Epidermal melanocyte (primary cell): Measurements from ENCODE around the gene DPP8.
A peak's percentile ranks its signal among the peaks of the same experiment; 100 is the strongest.
"Not testable (repeated sequence)": the region's sequence is repeated elsewhere in the genome, so short reads cannot be mapped to it uniquely, and the experiment has no call there.

Experiments
- DNase-seq: peaks from one replicate; pipeline ENCODE4 v3.0.0; 2011; ENCODE audit warnings: low spot score; ENCODE audit not compliant: insufficient read length

DPP8 gene

DNA sequence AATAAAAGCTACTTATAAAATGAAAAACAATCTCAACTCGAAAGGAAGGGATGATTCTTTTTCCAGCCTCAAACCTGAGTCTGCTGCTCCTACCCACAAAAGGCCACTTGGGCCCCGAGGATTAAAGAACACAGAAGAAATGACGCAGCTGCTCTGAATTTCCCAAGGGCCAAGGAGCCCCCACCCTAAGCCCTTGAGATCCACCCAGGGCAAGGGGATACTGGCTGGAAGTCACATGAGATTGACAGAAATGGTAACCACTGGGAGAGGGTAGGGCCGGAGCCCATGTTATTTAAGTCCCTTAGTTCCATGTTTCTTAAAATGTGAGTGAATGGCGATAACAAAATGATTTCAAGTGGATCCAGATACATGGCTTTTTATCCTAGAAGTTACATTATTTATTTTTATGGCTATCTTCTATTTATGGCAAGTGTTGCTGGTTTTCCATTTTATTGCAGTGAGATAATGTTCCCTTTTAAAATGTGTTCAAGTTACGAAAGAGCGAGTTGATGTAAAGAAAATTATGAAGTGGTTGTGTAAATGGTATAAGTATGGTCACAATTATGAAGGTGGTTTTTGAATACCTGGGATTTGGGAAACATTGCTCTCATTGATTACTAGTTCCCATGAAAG is 111.6 kb downstream of the DPP8 start:
- DNase-seq: peak; percentile 6

DNA sequence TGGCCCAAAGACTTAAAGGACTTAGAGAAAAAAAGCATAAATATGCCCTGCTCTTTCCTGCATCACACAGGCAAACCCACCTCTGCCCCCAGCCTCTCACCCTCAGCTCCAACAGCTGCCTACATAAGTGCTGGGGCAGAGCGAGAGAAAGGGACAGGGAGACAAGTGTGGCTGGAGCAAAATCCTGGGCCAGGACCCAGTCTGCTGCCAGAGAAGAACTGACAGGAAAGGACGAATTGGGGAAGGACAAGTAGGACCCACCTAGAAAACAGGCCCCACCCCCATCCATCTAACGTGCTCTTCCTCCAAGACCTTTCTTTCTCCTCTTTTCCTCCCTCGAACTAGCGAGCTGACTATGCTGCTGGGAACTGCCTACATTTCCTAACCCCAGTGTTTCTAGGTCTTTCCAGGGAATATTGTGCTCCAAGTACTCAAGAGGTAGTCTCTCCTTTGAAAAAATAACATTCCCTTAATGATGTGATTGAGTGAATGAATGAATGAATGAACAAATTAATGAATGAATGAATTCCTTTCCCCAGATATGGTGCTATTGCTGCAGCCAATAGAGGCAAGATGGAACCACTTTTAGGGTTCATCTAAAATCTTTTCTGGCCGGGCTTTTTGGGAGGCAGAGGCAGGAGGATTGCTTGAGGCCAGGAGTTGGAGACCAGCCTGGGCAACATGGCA is 113.2 kb downstream of the DPP8 start:
- DNase-seq: peak; percentile 4

GRCh38 chr15:65402961-65403360 is 114.5 kb downstream of the DPP8 start:
- no peak for DNase-seq

GRCh38 chr15:65401611-65402240 is 115.8 kb downstream of the DPP8 start:
- no peak for DNase-seq

- DNase-seq: peak; percentile 93
Measured at GRCh38 chr15:65400760-65401610, 116.5 kb downstream of the DPP8 start.

DNA sequence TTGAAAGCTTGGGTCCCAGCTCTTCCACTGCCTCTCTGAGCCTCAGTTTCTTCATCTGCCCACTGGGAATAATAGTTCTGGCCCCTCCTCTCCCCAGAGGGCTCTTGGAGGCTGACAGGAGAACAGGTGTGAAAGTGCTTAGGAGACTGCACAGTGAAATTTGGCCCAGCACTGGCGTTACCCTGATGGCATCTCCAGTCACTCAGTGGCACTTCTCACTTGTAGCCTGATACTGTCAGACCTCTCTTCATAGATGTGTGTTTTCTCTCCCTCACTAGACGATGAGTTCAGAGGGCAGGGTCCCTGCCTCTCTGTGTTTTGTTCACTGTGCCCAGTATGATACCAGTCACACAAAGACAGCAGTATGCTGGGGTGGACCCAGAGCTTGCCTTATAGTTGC is 117.5 kb downstream of the DPP8 start:
- DNase-seq: no peak

DNA sequence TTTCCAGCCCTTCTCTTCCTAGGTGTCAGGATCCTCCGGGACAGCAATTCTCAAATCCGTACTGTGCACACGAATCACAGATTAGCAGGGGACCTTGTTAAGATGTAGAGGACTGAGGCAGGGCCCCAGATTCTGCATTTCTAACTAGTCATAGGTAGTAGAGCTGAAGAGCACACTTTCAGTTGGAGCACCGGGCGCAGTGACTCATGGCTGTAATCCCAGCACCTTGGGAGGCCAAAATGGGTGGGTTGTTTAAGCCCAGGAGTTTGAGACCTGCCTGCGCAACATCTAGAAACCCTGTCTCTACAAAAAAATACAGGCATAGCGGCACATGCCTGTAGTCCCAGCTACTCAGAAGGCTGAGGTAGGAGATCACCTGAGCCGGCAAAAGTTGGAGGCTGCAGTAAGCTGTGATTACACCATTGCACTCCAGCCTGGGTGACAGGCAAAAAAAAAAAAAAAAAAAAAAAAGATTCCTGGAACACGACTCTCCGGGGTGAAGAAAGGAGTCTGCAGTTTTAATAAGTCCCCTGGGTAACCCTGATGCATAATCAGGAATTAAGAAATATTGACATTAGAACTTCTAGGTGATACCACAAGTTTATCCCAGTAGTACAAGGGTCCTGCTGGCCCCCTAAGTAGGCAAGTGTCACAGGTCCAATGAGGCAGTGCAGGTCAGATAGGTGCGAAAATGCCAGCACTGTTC is 118.3 kb downstream of the DPP8 start:
- no peak for DNase-seq

GRCh38 chr15:65398486-65398885 is 119.0 kb downstream of the DPP8 start:
- not testable (repeated sequence) for DNase-seq

DNA sequence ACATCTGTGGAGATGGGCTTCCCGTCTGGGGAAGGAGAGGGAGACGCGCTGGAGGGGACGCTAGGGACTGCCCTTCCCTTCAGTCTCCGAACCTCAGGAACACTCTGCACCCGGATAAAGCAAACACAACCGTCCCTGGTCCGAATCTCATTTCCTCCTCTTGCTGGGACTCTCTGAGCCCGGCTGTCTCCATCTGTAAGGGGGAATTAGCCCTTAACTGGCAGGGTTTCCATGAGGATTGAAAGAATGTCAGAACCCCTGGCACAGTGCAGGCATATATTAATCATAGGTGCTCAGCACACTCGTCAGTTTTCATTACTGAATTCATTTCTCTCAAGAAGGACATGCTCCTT is 120.5 kb downstream of the DPP8 start:
- no peak for DNase-seq

DNA sequence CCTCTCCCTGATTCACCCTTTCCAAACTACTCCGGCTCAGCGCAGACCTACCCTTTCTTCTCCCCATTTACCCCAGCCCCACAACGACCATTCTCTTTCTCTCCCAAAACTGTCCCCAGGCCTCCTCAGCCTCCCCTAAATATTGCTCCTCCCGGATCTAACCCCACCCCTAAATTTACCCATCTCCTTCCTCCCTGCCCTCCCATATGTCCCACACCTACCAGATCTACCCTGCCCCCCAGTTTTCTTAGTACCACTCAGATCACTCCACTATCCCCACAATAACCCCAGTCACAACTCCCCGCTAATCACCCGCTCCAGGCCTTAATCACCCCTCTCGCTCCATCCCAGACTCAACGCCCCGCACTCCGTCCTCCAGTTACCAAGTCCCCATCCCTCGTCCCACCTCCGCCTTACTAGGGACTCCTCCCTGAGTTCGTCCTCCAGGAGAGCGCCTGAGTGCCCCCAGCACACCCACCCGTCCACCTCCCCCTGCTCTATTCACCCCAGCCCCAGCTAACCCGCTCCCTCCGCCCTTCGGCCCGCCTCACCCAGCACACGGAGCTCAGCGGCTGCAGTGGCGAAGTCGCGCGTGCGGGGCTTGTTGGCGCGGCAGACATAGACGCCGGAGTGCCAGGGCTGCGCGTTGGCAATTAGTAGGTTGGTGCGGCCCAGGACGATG is 121.1 kb downstream of the DPP8 start:
- no peak for DNase-seq

DNA sequence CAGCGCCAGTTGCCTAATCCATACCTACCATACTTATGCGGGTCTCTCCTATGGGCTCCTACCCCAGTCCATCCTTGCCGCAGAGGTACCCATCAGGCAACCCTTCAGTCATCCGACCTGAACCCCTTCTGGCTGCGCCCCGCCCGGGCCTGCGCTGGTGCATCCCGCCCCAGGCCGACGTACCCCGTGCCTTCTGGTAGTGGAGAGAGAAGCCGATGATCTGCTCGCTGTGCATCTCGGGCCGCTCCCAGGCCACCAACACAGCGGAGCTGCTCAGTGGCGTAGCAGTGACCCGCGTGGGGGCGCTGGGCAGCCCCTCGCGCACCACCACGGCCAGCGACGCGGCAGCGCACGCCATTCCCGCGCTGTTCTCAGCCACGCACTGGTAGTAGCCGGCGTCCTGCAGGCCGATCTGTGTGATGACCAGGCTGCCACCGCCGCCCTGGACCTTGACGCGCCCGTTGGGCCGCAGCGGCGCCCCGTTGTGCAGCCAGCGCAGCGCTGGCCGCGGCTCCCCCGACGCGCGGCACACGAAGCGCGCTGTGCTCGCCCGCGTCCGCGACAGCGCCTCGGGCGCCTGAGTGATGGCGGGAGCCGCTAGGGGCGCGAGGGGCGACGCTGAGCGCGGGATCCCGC is 121.8 kb downstream of the DPP8 start:
- DNase-seq: no peak

DNA sequence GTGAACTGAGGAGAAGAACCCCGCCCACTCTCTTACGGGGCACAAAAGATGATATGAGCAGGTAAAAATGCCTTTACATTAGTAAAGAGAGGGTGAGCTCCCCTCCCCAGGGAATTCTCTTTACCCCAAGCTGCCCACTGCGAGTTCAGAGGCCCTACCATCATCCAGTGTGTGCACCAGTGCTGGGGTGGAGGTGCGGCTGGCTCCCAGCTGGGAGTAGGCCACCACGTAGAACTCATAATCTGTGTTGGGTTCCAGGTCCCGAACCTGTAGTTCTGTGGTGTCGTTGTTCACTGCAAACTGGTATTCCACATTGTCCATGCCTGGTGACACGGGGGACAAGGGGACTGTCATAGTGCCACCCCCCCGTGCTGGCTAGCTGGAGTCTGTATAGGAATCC is 122.6 kb downstream of the DPP8 start:
- DNase-seq: no peak

DNA sequence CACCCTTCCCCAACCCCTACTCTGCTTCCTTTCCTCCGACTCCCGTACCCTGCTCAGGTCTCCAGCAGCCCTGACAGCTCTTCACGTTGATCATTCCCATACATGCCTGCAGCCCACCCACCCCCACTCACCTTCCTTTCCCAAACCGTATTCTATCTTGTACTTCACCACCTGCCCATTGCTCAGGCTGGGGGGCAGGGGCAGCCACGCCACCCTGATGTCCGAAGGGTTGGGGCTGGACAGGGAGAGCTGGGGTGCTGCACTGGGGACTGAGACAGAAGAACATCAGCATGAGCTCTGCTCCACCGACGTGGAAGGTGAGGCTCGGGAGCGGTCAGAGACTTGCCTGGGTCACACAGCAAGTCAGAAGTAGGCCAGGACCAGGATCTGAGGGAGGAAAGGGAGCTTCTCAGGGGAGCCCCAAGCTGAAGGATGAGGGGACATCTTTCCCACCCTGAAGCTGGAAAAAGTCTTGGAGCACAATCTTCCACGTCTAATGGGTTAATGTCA is 123.2 kb downstream of the DPP8 start:
- no peak for DNase-seq

- no peak for DNase-seq
Measured at GRCh38 chr15:65393557-65393956, 123.9 kb downstream of the DPP8 start.

DNA sequence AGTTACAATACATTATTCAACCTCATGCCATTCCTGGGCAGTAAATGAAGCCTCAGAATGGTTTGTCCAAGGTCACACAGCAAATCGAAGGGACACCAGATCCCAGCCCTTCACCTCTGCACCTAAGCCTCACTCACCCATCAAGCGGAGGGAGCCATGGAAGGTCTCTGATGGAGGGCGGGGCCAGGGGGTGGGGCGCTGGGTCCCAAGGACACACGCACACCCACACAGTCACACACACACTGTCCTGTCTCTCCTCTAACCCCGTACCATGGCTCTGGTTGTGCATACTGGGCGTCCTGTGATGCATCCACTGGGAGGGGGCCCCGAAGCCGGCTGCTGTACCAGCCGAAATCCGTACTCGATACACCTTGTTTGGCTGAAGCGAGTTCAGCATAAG is 124.4 kb downstream of the DPP8 start:
- no peak for DNase-seq
